KBM-7 (cell line): ENCODE data around the gene EPHA10.

Experiments used
- DNase-seq: peaks from one replicate; pipeline ENCODE4 v3.0.0-alpha.2; 2015
- in situ Hi-C: fragments of 300-500 bp; cut with MboI; formaldehyde crosslinking; loops from 2 replicates; pipeline ENCODE4 v1.14.3; 2020; ENCODE audit warnings: low sequenced_read_pairs, low pct_unique_long_range_greater_than_20kb, mixed read lengths

The EPHA10 gene

GRCh38 chr1:37764888-37765441 lies at the start of gene EPHA10:
Gene EPHA10, minus strand, starts transcription at chr1:37765120. Its CDS starts 54 bp downstream, at chr1:37765066.
- DNase-seq, result no peak
- in situ Hi-C loops, result no loop called here

DNA sequence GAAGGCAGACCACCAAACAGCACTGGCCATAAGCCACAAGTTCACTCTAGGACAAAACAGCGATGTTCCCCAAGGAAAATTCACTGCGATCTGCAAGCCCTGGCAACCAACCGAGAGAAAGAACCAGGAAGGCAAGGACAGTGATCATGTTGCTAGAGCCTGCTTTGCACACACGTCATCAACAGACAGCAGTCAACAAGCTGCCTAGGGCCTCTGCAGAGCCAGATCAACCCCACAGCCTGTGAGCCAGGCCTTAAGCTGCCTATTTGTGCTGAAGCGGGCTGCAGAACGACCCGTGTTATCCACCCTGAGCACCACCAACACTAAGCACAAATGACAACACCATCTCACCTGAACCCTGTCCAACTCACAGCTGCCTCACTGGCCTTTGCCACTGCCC lies 49.3 kb upstream of the EPHA10 start:
- in situ Hi-C loops, result no loop called here
- DNase-seq, result no peak

- in situ Hi-C loops, result no loop called here
- DNase-seq, result no peak
These were observed 48.7 kb upstream of the EPHA10 start for GRCh38 chr1:37813529-37814145.

DNA sequence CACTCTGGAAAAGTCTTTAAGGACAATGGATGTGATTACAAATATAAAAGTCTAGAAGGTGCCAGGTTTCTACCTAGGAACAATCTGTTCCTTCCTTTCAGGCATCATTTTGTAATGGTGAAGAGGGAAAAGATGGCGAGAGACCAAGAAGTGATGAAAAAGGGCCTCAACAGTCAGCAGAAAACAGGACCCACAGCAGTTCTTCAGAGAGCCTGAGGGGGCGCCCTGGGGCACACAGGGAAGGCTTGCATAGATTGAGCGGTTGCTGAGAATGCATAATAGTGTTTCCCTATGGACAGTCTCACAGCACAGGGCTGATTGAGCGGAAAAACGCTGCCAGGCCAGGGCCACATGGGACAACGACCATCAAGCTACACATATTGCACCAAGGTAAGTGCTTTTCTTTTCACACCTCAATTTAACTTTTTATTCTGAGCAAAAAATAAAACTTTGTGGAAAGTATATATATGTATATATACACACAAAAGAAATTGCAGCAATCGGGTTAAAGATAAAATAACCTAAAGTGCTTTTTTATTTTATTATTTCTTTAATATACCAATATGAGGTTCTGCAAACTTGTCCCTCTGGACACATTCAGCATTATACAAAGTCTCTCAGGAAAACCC lies 46.2 kb upstream of the EPHA10 start:
- DNase-seq, result peak; percentile 83
- in situ Hi-C loops, result no loop called here

DNA sequence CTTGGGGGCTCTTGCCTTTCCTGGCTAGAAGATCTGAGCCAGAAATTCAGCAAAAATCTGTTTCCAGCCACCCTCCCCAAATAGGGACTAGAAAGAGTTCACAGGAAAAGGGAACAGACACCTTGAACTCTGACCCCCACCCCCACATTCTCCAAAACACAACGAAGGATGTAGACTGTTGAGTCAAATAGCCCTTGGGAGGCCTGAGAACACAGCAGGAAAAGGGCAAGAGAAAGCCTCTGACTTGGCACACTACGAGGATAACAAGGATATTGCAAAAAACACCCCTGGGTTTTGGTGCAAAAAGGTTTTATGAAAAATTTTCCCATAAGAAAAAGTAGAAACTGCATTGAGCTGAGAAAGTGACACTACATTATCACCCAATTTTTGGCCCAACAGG lies 45.0 kb upstream of the EPHA10 start:
- DNase-seq, result no peak
- in situ Hi-C loops, result no loop called here

DNA sequence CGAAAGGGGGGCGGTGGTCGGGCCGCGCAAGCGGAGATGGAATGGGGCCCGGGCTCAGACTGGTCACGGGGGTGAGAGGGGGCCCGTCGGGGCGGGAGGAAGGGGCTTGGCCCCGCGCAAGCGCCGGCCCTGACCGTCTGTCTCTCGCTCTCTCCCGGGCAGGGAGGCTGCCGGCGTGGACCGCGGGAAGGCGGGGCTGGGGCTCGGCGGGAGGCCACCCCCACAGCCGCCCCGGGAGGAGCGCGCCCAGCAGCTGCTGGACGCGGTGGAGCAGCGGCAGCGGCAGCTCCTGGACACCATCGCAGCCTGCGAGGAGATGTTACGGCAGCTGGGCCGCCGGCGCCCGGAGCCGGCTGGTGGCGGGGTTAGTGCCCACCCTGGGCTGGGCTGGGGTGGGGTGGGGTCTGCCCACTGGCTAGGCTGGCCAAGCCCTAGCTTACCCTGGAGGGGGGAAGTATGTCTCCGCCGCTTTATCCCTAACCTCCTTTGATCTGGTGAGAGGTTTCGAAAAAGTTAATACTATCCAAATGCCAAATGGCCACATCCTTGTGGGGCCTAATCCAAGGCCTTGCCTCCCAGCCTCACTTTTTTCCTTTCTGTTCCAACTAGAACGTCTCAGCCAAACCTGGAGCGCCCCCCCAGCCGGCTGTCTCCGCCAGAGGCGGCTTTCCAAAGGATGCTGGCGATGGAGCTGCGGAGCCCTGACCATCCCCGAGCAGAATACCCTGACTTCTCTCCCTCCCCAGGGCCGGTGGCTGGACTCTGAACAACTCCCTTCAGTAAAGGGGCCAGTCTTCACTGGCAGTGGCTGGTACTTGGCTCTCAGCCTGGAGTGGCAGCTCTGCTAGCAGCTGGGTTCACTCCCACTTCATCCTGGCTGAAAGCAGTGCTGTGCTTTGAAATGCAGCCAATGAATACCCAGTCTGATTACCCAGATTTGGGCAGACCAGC lies 43.7 kb upstream of the EPHA10 start:
- peak; percentile 40 for DNase-seq

DNA sequence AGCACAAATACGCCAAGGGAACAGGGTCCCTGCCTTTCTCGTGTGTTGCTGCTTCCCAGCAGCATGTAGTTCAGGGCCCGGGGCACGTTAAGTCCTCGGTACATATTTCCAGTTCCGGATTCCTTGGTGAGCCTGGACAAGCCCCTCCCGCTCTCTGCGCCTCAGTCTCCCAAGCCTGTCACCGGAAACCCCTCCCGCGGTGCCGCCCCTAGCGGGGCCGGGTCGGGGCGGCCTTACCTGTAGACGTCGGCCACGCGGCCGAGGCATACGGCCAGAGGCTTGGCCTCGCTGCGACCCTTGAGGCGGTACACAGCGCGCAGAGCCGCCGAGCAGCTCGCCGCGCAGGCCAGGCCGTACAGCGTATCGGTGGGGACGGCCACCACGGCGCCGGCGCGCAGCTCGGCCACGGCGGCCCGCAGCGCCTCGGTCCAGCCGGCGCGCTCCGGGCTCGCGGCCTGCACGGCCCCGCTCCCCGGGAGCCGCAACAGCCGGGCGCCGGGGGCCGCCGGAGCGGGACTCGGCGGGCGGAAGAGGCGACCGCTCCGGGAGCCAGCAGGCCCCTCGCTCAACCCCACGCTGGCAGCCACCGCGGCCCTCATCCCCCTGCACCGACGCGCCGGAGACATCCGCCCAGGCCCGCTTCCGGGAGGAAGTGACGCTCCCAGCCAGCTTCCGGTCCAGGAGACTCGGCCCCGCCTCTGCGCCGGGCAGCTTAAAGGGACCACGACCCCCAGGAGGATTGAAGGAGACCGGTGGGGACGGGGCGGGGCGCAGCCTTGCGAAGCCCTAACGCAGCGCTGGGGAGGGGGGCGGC lies 42.8 kb upstream of the EPHA10 start, which contains the start of the genes C1orf122 and YRDC:
TSS of gene C1orf122 (plus strand) at position 236 of the 814 bp plus-strand sequence. CDS start 615 bp downstream, outside the sequence.
TSS of gene YRDC (minus strand) at position 654 of the 814 bp plus-strand sequence. CDS start at position 626, 28 bp downstream.
- peak; percentile 92 for DNase-seq
- in situ Hi-C loops, result no loop called here

More for the DNA sequence above, 43.7 kb upstream of the EPHA10 start:
- in situ Hi-C loops, result no loop called here

DNA sequence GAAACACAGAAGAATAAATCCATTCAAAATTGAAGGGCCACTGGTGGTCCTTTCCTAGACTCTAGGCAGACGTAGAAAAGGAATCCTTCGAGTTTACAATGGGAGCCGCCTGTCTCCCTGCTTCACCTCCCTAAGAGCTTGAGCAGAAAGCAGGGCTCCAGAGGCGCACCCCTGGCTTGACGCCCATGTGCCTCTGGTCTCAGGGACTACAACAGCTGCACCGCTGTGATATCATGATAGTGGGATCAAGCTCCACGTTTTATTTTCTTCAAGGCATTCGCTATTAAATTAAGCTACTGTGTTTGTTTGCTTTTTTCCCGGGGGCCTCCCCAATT lies 42.3 kb upstream of the EPHA10 start:
- no peak for DNase-seq

DNA sequence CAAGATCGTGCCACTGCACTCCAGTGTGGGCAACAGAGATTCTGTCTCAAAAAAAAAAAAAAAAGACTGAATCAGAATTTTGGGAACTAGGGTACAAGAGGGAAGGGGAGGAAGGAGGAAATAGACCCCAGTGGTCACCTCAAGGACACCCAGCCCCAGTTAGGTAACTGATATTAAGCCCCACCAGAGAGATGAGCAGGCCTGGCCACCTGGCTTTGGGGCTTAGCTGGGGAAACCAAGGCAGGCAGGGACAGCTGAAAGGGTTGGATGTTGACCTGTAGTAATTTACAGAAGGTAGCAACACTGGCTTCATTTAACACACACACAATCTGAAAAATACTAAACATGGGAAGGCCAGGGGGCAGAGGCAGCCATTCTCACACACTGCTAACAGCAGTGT lies 37.5 kb upstream of the EPHA10 start:
- in situ Hi-C loops, result no loop called here

More for the DNA sequence above, 42.3 kb upstream of the EPHA10 start:
- in situ Hi-C loops, result no loop called here

DNA sequence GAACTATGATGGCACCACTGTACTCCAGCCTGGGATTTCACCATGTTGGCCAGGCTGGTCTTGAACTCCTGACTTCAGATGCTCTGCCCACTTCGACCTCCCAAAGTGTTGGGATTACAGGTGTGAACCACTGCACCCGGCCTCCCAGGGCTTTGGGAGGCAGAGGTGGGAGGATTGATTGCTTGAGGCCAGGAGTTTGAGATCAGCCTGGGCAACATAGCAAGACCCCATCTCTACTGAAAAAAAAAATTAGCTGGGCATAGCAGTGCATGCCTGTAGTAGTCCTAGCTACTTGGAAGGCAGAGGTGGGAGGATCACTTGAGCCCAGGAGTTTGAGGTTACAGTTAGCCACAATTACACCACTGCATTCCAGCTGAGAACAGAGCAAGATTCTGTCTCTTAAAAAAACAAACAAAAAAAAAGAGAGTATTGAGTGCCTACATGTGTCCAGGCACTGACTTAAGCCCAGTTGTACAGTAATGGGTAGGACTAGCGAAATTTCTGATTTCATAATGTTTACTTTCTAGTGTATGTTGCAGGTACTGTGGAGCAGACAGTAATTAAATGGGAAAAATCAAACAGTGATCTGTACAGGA lies 32.9 kb upstream of the EPHA10 start:
- in situ Hi-C loops, result no loop called here
- no peak for DNase-seq

More for the DNA sequence above, 37.5 kb upstream of the EPHA10 start:
- DNase-seq, result no peak

DNA sequence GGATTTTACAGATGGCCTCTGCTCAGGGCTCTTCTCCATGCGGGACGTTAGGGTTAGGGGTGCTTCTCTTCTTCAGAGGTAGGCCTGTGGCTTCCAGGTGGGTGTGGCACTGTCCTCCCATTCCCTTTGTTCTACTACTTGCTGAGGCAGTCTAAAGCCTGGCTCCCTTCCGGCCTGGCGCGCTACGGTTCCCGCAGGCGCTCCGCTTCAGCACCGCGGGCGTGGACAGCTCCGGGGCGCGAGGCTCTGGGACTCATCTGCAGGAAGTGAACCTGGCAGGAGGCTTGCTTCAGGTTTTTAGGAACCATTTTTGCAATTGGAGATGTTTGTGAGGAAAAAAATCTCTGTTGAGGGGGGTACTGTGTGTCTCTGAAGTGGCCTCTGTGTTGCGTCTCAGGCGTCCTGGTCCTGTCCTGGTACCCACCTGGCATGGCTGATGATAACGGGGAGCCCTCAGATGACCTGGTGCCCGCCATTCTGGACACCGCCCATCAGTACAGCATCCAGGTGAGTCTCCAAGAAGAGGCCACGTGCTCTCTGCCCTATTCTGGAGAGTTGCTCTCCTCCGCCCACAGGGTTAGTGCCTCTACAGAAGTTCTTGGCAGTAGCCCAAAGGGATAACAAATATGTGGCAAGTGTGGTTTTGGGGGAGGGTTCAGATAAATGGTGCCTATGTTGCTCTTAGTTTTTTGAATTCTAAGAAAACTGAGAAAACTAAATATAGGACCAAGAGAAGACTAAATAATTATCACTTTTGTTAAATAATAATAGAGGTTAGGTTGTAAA lies 30.6 kb upstream of the EPHA10 start:
- in situ Hi-C loops, result no loop called here
- peak; percentile 86 for DNase-seq

DNA sequence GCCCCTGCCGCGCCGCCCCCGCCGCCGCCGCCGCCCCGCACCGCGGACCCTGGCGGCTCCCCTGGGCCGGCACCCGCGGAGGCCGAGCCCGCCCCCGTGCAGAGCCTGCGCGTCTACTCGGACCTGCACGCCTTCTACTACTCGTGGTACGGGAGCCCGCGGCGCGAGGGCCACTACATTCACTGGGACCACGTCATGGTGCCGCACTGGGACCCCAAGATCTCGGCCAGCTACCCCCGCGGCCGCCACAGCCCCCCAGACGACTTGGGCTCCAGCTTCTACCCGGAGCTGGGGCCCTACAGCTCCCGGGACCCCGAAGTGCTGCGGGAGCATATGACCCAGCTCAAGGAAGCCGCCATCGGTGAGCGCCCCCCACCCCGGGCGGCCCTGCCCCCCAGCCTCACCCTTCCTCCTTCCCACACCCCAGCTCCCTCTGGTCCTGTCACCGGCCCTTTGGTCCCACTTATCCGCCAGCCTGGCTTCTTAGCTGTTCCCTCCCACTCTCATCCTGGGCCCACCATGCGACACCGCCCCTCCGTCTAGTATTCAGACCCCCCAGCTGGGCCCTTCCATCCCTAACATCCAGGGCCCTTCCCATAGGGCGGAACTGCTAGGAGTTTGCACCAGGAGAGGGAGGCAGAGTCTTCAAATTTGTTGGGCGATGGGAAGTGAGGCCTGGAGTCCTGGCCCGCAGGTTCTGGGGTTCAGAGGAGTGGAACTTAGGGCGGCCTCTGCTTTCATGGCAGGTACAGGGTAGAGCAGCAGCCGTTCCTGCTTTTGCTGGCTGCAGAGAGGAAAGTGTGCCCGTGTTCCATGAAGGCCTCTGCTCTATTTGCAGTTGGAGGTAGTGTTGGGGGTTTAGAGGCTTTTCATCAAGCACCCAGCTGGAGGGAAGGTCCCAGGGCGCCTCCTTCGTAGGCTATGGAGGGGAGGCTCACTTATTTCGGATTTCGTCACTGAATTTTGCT lies 29.7 kb upstream of the EPHA10 start:
- in situ Hi-C loops, result no loop called here
- DNase-seq, result peak; percentile 29

DNA sequence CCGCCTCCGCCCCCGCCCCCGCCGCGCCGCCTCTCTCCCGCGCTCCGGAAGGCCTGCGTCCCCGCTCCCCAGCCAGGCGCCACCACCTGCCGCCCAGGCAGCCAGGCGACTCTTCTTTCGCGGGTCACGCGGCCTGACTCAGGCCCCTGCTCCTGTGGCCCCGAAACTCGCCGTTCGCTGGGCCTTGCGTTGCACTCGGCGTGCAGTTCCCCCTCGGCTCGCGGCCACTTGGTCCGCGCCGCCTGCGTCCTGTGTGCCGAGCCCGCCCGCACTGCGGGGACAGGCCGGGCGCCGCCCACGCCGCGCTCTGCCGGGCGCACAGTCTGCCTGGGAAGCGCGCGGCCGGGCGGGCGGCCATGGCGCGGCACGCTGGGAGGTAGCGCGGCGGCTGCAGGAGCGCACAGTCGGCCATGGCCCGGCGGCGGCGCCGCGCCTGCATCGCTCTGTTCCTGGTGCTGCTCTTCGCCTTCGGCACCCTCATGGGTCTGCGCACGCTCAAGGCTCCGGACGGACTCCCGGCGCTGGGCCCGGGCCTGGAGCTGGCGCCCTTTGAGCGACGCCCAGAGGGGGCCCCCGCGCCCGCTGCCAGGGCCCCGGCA lies 29.0 kb upstream of the EPHA10 start, which contains the start of gene MANEAL:
TSS of gene MANEAL (plus strand) at position 75 of the 599 bp plus-strand sequence. CDS start at position 411, 336 bp downstream.
- in situ Hi-C loops, result no loop called here
- peak; percentile 64 for DNase-seq

DNA sequence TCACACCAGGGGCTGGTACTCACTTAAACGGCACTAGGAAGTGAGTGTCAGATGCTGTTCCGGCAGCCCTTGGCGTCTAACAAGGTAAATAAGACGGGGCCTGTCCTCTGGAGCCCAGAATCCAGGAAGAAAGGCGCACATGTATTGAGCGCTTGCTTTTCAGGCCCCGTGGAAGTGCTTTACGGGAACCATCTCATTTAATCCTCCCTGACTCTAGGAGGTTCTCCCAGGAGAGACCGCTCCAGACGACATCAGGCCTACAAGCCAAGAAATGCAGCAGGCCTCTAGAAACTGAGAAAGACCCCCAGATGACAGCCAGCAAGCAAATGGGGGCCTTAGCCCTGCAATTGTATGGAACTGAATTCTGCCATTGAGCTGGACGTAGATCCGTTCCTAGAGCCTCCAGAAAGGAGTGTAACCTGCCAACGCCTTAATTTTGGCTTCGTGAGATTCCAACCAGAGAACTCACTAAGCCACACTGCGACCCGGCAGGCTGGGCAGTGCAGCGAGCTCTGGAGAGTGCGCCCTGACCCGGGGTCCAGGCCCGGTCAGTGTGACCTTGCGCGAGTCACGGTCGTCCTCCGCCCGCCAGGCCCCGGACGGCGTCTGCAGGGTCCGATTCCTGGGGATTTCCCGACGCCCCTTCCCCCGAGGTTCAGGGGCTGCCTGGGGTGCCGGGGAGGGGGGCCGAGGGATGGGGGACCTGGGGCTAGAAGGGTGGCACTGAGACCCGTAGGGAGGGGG lies 28.2 kb upstream of the EPHA10 start:
- in situ Hi-C loops, result no loop called here
- no peak for DNase-seq

DNA sequence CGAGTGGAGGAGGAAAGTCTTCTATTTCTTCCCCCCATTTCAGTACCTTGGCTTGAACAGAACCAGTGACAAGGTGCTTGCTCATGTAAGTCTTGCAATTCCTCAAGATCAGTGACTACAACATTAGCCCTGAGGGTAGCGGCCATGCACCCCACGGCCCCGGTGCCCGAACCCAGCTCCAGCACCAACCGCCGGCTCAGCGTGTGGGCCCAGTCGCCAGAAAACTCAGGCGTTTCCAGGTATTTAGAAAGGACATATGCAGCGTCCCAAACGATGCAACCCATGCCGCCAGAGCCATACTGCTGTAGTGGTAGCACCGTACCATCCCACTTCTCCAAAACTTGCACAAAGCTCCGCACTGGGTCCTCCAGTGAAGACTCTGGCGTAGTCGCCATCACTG lies 17.6 kb upstream of the EPHA10 start:
- in situ Hi-C loops, result no loop called here
- DNase-seq, result no peak
